Measurements from ENCODE around the gene ADAM30.

Gene ADAM30

GRCh38 chr1:119885903-119886783 lies 10.2 kb downstream of the ADAM30 start:
- Histone ChIP-seq H3K27me3 (ENCODE audit: low read depth, low read length) (no peaks in the 10 kb centered on the region), H3K4me3 (ENCODE audit: low read depth in 1 of 2, low read length in 2 of 2) (no peak overlapping the region), H3K4me1 (ENCODE audit: control insufficient read depth in 1 of 2, insufficient read depth in 2 of 2, low read length in 2 of 2) (no peaks in the 10 kb centered on the region), H3K9me3 (ENCODE audit: control insufficient read depth in 1 of 2, low read length in 2 of 2) (no peaks in the 10 kb centered on the region), H3K27ac (ENCODE audit: low read length) (no peak overlapping the region), H3K36me3 (ENCODE audit: control insufficient read depth in 1 of 2, insufficient read depth in 2 of 2, low read length in 2 of 2) (no peaks in the 10 kb centered on the region)

- Histone ChIP-seq H3K27ac (ENCODE audit: low read length) (no peak overlapping the region), H3K4me1 (ENCODE audit: control insufficient read depth in 1 of 2, insufficient read depth in 2 of 2, low read length in 2 of 2) (no peaks in the 10 kb centered on the region), H3K36me3 (ENCODE audit: control insufficient read depth in 1 of 2, insufficient read depth in 2 of 2, low read length in 2 of 2) (no peaks in the 10 kb centered on the region), H3K9me3 (ENCODE audit: control insufficient read depth in 1 of 2, low read length in 2 of 2) (no peaks in the 10 kb centered on the region), H3K4me3 (ENCODE audit: low read depth in 1 of 2, low read length in 2 of 2) (no peak overlapping the region), H3K27me3 (ENCODE audit: low read depth, low read length) (no peaks in the 10 kb centered on the region)
These were observed 11.6 kb downstream of the ADAM30 start for GRCh38 chr1:119884711-119885110.

DNA sequence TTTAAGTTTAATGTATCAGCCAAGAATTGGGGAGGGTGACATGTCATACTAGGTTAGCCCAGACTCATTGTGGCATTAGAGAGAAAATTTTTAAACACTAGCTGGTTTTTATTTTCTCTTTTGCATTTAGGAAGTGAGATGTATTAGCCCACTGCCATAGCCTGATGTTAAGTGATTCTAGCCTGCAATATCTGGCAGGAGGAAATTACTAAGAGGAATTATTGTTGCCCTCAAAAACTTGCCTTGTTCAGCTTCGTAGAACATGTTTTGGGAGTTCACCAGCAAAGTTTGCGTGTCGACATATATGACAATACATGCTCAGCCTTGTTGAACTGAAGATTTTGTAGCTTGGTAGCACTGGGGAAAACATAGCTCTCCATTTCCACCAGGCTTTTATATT lies 12.5 kb downstream of the ADAM30 start:
- H3K9me3 ChIP-seq (ENCODE audit: control insufficient read depth in 1 of 2, low read length in 2 of 2): no peaks in the 10 kb centered on the region
- no peak overlapping the region for H3K4me3 ChIP-seq (ENCODE audit: low read depth in 1 of 2, low read length in 2 of 2)
- H3K4me1 ChIP-seq (ENCODE audit: control insufficient read depth in 1 of 2, insufficient read depth in 2 of 2, low read length in 2 of 2): no peaks in the 10 kb centered on the region
- H3K36me3 ChIP-seq (ENCODE audit: control insufficient read depth in 1 of 2, insufficient read depth in 2 of 2, low read length in 2 of 2): no peaks in the 10 kb centered on the region
- H3K27me3 ChIP-seq (ENCODE audit: low read depth, low read length): no peaks in the 10 kb centered on the region
- H3K27ac ChIP-seq (ENCODE audit: low read length): no peak overlapping the region

DNA sequence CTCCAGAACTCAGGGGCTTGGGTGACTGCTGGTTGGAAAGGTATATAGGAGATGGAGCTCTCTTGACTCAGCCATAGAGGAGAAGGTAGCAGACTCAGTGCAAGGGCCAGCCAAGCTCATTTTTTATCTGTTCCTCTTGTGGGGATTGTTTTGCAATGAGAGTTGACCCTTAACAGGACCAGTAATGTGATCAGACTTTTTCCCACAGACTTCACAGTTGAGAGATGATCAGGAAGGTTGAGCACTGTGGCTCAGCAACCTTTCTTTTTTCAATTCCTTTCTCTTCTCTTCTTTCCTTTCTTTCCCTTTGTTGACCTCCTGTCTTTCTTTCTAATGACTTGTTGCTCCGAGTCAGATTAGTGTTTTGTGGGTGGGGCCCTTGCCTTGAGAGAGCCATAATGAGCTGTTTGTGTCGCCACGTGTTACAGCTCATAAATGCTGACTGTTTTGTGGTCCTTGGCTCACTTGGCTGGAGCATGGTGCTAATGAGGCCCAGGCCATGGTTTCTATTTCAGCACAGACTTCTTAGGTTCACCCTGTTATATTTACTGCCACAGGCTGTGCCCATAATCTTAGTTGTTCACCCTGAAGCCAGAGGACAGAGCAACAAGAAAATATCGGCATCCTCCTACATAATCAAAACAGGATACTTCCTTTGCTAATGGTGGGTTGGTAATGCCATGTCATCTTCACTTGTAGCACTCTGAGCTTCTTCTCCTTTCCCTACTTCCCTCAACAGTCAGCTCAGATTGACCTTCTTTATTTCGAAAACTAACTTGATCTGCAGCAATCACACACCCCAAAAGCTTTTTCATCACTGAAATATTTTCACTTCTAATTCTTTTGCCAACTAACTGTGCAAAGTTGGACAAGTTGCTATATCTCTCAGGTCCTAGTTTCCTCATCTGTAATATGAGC lies 13.9 kb downstream of the ADAM30 start:
- H3K9me3 ChIP-seq (ENCODE audit: control insufficient read depth in 1 of 2, low read length in 2 of 2): no peaks in the 10 kb centered on the region
- H3K4me3 ChIP-seq (ENCODE audit: low read depth in 1 of 2, low read length in 2 of 2): no peak overlapping the region
- H3K4me1 ChIP-seq (ENCODE audit: control insufficient read depth in 1 of 2, insufficient read depth in 2 of 2, low read length in 2 of 2): no peaks in the 10 kb centered on the region
- H3K36me3 ChIP-seq (ENCODE audit: control insufficient read depth in 1 of 2, insufficient read depth in 2 of 2, low read length in 2 of 2): no peaks in the 10 kb centered on the region
- no peaks in the 10 kb centered on the region for H3K27me3 ChIP-seq (ENCODE audit: low read depth, low read length)
- H3K27ac ChIP-seq (ENCODE audit: low read length): no peak overlapping the region

GRCh38 chr1:119879510-119880434 lies 16.5 kb downstream of the ADAM30 start:
- H3K9me3 ChIP-seq (ENCODE audit: control insufficient read depth in 1 of 2, low read length in 2 of 2): no peaks in the 10 kb centered on the region
- H3K27ac ChIP-seq (ENCODE audit: low read length): no peak overlapping the region
- no peaks in the 10 kb centered on the region for H3K27me3 ChIP-seq (ENCODE audit: low read depth, low read length)
- no peaks in the 10 kb centered on the region for H3K36me3 ChIP-seq (ENCODE audit: control insufficient read depth in 1 of 2, insufficient read depth in 2 of 2, low read length in 2 of 2)
- no peaks in the 10 kb centered on the region for H3K4me1 ChIP-seq (ENCODE audit: control insufficient read depth in 1 of 2, insufficient read depth in 2 of 2, low read length in 2 of 2)
- H3K4me3 ChIP-seq (ENCODE audit: low read depth in 1 of 2, low read length in 2 of 2): no peak overlapping the region

- peaks cover 0 to 9% of the 10 kb centered on the region in 2 donors for H3K4me1 ChIP-seq (ENCODE audit: control insufficient read depth in 1 of 2, insufficient read depth in 2 of 2, low read length in 2 of 2)
- no peaks in the 10 kb centered on the region for H3K36me3 ChIP-seq (ENCODE audit: control insufficient read depth in 1 of 2, insufficient read depth in 2 of 2, low read length in 2 of 2)
- H3K4me3 ChIP-seq (ENCODE audit: low read depth in 1 of 2, low read length in 2 of 2): no peak overlapping the region
- no peaks in the 10 kb centered on the region for H3K9me3 ChIP-seq (ENCODE audit: control insufficient read depth in 1 of 2, low read length in 2 of 2)
- H3K27me3 ChIP-seq (ENCODE audit: low read depth, low read length): no peaks in the 10 kb centered on the region
- H3K27ac ChIP-seq (ENCODE audit: low read length): no peak overlapping the region
These were observed 18.1 kb downstream of the ADAM30 start for GRCh38 chr1:119878171-119878570.

DNA sequence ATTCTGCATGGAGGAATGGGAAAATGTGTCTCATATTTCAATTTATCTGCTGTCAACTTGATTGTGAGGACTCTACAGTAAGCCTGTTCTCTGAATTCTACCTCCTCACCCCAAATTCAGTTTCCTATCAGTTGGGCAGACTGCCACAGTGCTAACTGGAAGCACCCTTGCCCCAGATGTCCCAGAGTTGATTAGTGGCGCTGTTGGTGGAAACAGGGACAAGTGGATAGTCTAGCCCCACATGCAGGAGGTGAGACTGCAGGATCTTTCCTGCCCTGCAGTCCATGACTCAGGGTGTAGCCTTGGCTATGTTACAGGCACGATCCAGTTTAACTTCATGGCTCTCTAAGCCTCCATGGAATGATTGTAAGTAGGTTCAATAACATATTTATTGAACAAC lies 22.1 kb downstream of the ADAM30 start:
- Histone ChIP-seq H3K4me1 (ENCODE audit: control insufficient read depth in 1 of 2, insufficient read depth in 2 of 2, low read length in 2 of 2) (peaks cover 0 to 17% of the 10 kb centered on the region in 2 donors), H3K27ac (ENCODE audit: low read length) (no peak overlapping the region), H3K4me3 (ENCODE audit: low read depth in 1 of 2, low read length in 2 of 2) (no peak overlapping the region), H3K36me3 (ENCODE audit: control insufficient read depth in 1 of 2, insufficient read depth in 2 of 2, low read length in 2 of 2) (no peaks in the 10 kb centered on the region), H3K27me3 (ENCODE audit: low read depth, low read length) (no peaks in the 10 kb centered on the region), H3K9me3 (ENCODE audit: control insufficient read depth in 1 of 2, low read length in 2 of 2) (no peaks in the 10 kb centered on the region)

DNA sequence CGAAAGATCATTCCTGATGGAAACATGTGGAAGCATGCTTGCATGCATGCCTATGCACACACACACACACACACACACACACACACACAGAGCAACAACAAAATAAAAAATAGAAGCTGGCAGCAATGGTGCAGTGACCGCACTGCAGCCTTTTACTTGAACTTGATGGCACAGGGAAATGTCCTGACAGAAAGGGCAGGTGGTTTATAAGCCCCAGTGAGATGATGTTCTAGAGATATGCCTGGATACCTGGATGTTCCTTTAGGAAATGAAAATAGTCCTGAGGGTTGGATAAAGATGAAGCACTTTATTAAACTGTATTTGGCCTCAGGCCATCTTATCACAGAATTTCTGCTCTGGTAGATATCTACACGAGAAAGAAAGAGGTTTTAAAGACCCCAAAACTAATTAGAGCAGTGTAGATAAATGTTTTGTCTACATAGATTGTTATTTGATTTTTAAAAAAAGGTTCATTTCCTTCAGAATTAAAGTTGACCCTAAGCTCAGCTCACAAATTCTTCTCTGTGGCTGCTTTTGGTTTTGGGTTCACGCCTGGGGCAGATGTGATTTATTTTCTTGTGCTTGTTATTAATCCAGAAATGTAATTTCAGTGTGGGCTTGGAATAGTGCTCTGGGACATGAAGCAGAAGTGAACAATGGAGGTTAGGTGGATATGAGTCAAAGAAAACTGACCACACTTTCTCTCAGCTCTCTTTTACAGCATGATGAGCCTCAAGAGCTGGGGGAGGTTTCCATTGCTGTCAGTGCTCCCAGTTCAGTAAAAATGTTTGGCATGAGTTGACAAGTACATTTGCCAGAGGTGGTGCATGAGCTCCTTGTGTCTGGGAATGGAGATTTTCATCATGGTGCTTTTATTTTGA lies 22.9 kb downstream of the ADAM30 start:
- Histone ChIP-seq H3K4me1 (ENCODE audit: control insufficient read depth in 1 of 2, insufficient read depth in 2 of 2, low read length in 2 of 2) (peaks cover 0 to 17% of the 10 kb centered on the region in 2 donors), H3K9me3 (ENCODE audit: control insufficient read depth in 1 of 2, low read length in 2 of 2) (no peaks in the 10 kb centered on the region), H3K36me3 (ENCODE audit: control insufficient read depth in 1 of 2, insufficient read depth in 2 of 2, low read length in 2 of 2) (no peaks in the 10 kb centered on the region), H3K4me3 (ENCODE audit: low read depth in 1 of 2, low read length in 2 of 2) (no peak overlapping the region), H3K27ac (ENCODE audit: low read length) (no peak overlapping the region), H3K27me3 (ENCODE audit: low read depth, low read length) (no peaks in the 10 kb centered on the region)

DNA sequence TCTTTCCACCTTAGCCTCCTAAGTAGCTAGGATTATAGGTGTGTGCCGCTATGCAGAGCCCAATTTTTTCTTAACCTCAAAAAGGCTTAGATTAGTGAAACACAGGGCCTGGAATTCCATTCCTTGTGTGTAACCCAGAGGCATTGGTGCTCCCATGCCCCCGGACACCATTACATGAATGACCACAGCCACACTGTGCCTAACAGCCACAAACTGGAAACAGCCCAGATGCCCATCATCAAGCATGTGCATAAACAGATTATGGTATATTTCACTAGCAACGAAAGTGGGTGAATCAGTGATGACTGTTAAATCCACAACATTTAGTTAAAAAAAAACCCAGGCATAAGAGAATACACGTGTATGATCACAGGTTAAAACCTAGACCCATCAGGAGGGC lies 24.4 kb downstream of the ADAM30 start:
- no peaks in the 10 kb centered on the region for H3K36me3 ChIP-seq (ENCODE audit: control insufficient read depth in 1 of 2, insufficient read depth in 2 of 2, low read length in 2 of 2)
- H3K27ac ChIP-seq (ENCODE audit: low read length): no peak overlapping the region
- no peaks in the 10 kb centered on the region for H3K9me3 ChIP-seq (ENCODE audit: control insufficient read depth in 1 of 2, low read length in 2 of 2)
- peaks cover 0 to 17% of the 10 kb centered on the region in 2 donors for H3K4me1 ChIP-seq (ENCODE audit: control insufficient read depth in 1 of 2, insufficient read depth in 2 of 2, low read length in 2 of 2)
- H3K27me3 ChIP-seq (ENCODE audit: low read depth, low read length): no peaks in the 10 kb centered on the region
- no peak overlapping the region for H3K4me3 ChIP-seq (ENCODE audit: low read depth in 1 of 2, low read length in 2 of 2)

GRCh38 chr1:119870917-119871596 lies 25.3 kb downstream of the ADAM30 start:
- Histone ChIP-seq H3K27me3 (ENCODE audit: low read depth, low read length) (no peaks in the 10 kb centered on the region), H3K9me3 (ENCODE audit: control insufficient read depth in 1 of 2, low read length in 2 of 2) (no peaks in the 10 kb centered on the region), H3K4me3 (ENCODE audit: low read depth in 1 of 2, low read length in 2 of 2) (peak overlapping the region in 1 of 2 donors; percentile 22), H3K27ac (ENCODE audit: low read length) (no peak overlapping the region), H3K4me1 (ENCODE audit: control insufficient read depth in 1 of 2, insufficient read depth in 2 of 2, low read length in 2 of 2) (peaks cover 0 to 17% of the 10 kb centered on the region in 2 donors), H3K36me3 (ENCODE audit: control insufficient read depth in 1 of 2, insufficient read depth in 2 of 2, low read length in 2 of 2) (no peaks in the 10 kb centered on the region)
